UCSD-AML1 (cell line): ENCODE results near the gene ZNF615.
"Not testable (repeated sequence)": the region's sequence is repeated elsewhere in the genome, so short reads cannot be mapped to it uniquely, and the experiment has no call there.

Source experiments
- DNase-seq: peaks from one replicate; lab custom pipeline; 2025; ENCODE audit not compliant: unreplicated experiment; lab: John Stamatoyannopoulos, UW

Gene ZNF615

GRCh38 chr19:52007806-52008557 is at the start of gene ZNF615:
ZNF615 (minus strand) TSS chr19:52008211; CDS start chr19:52003711, 4,500 bp downstream.
- DNase-seq, result peak; percentile 84

DNA sequence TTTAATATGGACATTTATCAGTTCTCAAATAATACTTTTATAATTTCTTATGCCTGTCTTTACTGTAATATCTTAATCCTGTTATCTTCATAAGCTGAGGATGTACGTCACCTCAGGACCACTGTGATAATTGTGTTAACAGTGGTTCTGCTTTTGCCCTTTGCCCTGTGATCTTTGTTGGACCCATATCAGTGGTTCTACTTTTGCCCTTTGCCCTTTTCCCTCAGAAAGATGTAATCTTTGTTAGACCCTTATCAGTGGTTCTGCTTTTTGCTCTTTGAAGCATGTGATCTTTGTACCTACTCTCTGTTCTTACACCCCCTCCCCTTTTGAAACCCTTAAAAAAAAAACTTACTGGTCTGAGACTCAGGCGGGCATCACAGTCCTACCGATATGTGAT is 48.5 kb upstream of the ZNF615 start:
- not testable (repeated sequence) for DNase-seq

DNA sequence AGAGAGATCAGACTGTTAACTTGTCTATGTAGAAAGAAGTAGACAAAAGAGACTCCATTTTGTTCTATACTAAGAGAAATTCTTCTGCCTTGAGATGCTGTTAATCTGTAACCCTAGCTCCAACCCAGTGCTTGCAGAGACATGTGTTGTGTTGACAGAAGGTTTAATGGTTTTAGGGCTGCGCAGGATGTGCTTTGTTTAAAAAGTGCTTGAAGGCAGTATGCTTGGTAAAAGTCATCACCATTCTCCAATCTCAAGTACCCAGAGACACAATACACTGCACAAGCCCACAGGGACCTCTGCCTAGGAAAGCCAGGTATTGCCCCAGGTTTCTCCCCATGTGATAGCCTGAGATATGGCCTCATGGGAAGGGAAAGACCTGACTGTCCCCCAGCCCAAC is 43.7 kb upstream of the ZNF615 start:
- not testable (repeated sequence) for DNase-seq

DNA sequence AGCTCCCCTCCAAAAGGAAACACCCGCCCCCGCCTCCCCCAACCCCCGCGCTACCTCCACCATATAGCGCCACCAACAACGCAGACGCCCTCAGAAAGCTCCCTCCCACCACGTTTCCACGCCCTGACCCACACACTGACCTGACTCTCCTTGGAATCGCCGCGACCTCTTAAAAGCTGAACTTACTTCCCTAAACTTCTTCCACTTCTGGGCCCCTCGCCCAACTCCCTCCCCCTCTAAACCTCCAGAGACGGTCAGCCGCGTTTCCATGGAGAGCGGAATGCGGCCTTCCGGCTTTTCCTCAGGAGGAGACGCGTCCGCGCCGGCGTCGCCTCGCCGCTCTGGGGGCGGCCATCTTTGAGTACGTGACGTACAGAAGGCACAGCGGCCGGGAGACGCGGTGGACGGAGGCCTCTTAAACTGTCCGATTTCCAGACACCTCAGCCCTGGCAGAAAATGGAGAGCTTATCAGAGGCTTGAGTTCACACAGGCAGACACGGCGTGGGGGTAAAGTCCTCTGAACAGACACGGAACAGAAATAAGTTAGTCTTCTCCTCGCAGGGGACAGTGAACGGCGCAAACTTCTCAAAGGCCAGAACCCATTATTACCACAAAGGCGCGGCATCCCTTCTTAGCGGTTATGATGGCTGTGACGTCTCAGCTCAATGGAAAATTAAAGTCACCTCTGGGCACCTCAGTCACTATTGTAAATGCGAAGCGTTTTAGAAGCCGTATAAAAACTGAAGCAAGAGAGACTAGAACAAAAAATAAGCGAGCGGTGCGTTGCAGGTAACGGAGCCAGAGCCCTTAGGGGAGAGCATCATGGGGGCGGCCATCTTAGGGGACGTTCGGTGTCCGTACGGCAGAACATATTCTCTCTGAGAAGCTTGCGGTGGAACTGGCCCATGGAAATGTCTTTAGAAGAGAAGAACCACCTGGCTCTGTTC is 40.8 kb upstream of the ZNF615 start, which contains the start of gene ZNF432:
Gene ZNF432, minus strand, starts transcription at position 284 of the 947 bp plus-strand sequence. CDS start 1,970 bp downstream, outside the sequence.
- peak; percentile 95 for DNase-seq

DNA sequence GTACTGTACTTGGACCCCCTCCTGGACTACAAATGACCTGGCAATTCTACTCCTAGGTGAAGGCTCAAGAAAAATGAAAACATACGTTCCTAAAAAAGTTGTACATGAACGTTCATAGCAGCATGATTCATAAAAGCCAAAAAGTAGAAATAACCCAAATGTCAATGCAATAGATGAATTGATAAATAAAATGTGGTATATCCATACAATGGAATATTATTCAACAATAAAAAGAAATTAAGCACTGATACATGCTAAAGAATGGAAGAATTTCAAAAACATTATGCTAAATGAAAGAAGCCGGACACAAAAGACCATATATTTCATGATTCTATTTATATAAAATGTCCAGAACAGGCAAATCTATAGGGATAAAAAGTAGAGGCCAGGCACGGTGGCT is 31.2 kb upstream of the ZNF615 start:
- DNase-seq, result no peak

- DNase-seq, result no peak
These were observed 26.2 kb upstream of the ZNF615 start for GRCh38 chr19:52034051-52034728.

GRCh38 chr19:52028780-52029123 is 20.7 kb upstream of the ZNF615 start:
- no peak for DNase-seq

DNA sequence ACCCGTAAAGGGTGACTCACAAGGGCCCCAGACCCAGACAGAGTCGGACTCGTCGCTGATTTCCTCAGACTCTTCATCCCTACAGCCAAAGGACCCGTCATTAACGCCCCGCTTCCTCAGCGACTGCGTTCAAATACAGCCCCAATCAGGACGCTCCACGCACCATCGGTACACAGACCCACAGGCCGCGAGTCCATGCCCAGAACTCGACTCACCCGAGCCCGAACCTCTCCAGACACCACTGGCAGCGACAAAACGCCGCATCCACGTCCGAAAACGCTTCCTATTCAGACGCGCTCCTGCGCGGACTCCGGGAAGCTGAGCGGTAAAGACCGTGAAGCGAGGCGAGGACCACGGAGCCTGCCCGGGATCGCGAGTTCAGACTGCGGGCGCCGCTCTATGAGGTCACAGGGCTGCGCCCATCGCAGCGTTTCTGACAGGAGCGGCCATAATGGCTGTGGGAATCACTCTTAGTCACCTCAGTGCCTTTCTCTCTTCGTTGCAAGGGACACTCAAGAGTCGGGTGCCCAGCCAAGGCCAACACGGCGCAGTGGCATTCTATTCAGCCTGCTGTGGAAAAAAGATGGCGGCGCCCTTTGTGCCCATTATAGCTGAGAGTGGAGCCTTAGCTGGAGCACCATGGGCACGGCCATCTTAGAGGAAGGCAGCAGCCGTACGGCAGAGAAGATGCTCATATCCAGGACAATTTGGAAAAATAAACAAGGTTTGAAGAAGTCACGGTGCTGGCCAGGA is 20.2 kb upstream of the ZNF615 start, which contains the start of gene ZNF614:
Gene ZNF614, minus strand, starts transcription at position 353 of the 753 bp plus-strand sequence. CDS start 2,634 bp downstream, outside the sequence.
- DNase-seq, result peak; percentile 88

GRCh38 chr19:52026255-52026990 is 18.4 kb upstream of the ZNF615 start:
- not testable (repeated sequence) for DNase-seq

GRCh38 chr19:52024478-52024877 is 16.5 kb upstream of the ZNF615 start:
- DNase-seq, result not testable (repeated sequence)

DNA sequence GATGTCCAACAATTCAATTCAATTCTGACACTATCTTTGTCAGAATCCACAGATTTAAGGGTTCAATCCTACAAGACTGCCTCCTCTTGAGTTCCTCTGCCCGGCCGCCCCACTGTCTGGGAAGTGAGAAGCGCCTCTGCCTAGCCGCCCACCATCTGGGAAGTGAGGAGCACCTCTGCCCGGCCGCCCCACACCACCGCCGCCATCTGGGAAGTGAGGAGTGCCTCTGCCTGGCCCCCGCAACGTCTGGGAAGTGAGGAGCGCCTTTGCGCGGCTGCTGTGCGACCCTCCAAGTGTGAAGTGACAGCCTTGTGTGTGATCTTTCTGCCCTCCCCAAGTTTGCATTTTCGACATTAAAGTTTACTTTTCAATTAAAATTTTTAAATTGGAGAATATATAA is 14.2 kb upstream of the ZNF615 start:
- no peak for DNase-seq

- no peak for DNase-seq
These were observed 12.5 kb upstream of the ZNF615 start for GRCh38 chr19:52020506-52020905.

GRCh38 chr19:52010674-52011073 is 2.7 kb upstream of the ZNF615 start:
- no peak for DNase-seq

DNA sequence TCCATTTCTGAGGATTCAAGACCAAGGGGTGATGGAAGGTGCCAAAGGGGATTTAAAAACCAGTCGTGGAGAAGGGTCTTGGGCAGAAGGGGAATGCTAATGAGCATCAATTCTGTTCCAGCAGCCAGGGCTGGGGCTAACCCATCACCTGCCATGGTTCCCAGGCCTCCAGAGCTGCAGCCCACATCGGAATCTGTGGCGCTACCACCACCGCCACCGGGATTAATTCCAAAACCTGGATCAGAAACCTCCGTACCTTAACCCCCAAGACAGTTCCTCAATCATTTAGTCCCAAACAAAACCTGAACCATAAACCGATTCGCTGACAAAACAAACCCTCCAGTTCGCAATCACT is 583 bp downstream of the ZNF615 start:
- DNase-seq, result no peak

- no peak for DNase-seq
These were observed 13.9 kb downstream of the ZNF615 start for GRCh38 chr19:51994048-51994644.

DNA sequence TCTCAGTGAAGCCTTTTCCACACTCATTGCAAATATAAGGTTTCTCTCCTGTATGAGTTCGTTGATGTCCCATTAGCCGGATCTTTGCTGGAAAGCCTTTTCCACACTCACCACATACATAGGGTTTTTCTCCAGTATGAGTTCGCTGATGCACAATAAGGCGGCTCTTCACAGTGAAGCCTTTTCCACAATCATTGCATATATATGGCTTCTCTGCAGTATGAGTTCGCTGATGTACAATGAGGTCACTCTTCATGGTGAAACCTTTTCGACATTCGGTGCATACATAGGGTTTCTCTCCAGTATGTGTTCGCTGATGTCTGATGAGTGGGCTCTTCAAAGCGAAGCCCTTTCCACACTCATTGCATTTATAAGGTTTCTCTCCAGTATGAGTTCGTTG is 14.6 kb downstream of the ZNF615 start:
- no peak for DNase-seq

DNA sequence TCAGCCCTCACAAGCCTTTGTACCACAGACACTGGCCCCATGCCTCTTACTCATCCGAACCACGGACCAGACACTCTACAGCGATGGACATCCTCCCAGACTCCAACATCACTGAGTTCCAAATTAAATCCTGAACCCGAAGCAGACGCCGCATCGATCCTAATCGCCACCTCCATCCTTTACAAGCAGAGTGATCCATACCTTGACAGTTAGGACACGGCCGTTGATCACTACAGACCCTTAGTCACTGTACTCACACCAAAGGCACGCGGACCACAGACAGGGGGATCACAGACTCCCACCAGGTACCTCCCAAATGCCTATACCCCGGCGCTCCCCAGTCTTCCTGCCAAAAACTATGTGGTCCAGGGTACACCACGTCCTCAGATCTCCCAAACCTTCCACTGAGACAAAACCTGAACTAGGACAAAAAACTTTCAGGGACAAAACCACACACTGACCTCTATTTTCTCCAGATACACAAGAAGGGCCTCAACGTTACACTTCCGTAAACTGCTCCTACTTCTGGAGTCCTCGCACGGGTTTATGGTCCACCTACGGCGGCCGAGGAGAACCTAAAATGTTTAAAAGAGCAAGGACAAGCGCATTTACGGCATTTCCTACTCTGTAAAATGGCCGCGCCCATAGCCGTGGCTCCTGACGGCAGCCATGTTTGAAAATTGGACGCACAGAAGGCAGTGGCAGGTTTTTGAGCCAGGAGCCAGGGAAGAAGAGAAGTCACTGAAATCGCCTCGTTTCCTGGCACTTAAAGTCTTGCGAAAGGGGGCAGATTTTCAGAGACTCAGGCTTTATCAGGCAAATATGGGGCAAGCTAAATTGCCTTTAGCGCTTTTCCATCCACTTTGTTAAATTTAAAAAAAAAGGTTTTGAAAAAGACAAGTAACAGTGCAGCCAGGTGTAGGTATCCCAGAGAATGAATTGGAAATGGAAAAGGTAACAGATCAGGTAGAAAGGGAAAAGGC is 21.4 kb downstream of the ZNF615 start, which contains the start of gene ZNF350:
Gene ZNF350, minus strand, starts transcription at position 532 of the 983 bp plus-strand sequence. CDS start 12,480 bp downstream, outside the sequence.
- peak; percentile 88 for DNase-seq

- no peak for DNase-seq
These were observed 24.6 kb downstream of the ZNF615 start for GRCh38 chr19:51983361-51983760.
